GM18870 (cell line): ENCODE measurements around the gene PNPLA2.
A peak's percentile ranks its signal among the peaks of the same experiment; 100 is the strongest.

Experiments
- ATAC-seq: cut with Tn5 transposase; IDR thresholded peaks from one replicate; pipeline ENCODE4 v1.9.1; 2021; ENCODE audit warnings: moderate library complexity; ENCODE audit not compliant: unreplicated experiment

The PNPLA2 gene

DNA sequence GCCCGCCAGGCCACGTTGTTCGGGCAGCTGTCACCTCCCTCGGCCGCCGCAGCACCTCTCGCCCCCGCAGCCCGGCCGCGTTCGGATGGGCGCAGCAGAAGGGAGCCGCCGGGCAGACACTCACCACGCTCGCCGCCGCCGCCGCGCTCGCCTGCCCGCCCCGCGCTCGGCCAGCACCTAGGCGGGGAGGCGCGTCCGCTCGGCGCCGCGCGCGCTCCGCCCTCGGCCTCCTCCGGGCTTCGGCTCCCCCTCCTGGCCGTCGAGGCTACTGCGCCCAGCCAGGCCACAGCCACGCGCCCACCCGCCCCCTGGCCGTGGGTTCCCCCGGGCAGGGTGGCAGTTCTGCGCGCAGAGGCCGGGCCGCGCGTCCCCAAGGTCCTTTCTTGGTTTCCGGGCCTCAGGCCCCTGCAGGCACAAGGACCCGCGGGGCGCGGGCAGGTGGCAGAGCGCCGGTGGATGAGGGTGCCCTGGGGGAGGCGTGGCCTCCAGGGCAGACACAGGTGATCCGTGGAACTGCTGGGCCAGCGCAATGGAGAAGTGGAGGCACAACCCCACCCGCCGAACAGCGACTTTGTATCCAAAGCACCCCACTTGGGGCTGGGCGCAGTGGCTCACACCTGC lies 20.5 kb upstream of the PNPLA2 start, which contains the start of gene SLC25A22:
TSS of gene SLC25A22 (minus strand) at position 189 of the 621 bp plus-strand sequence. CDS start 3,275 bp downstream, outside the sequence.
- no peak for ATAC-seq

DNA sequence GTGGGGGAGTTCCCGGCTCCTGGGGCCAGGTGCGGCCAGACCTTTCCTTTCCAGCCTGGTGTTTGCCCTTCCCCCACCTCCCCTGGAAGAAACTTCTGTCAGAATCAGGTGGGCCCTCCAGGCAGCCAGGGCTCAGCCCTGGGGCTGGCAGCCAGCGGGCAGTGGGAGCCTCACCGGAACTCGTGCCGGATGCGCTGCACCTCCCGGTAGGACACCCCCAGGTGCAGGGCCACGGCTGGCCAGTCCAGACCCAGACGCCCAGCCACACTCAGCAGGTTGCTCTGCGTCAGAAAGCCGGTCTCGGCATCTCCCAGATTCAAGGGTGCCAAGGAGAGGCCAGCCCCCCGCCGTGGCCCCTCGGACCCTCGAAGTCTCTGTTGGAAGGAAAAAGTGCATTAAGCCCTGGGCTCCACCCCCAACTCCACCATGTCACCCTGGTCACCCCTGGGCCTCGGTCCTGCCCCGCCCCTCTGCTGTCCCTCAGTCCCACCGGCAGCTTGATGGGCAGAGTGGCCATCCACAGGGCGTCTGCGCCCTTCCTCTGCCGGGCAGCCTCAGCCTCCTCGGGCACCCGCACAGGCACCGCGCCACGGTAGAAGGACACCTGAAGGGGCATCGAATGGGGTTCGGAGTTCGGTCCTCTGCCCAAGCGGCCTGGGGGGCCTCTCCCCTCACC lies 18.9 kb upstream of the PNPLA2 start:
- ATAC-seq, result no peak

- ATAC-seq, result no peak
These were observed 18.2 kb upstream of the PNPLA2 start for GRCh38 chr11:800473-800872.

DNA sequence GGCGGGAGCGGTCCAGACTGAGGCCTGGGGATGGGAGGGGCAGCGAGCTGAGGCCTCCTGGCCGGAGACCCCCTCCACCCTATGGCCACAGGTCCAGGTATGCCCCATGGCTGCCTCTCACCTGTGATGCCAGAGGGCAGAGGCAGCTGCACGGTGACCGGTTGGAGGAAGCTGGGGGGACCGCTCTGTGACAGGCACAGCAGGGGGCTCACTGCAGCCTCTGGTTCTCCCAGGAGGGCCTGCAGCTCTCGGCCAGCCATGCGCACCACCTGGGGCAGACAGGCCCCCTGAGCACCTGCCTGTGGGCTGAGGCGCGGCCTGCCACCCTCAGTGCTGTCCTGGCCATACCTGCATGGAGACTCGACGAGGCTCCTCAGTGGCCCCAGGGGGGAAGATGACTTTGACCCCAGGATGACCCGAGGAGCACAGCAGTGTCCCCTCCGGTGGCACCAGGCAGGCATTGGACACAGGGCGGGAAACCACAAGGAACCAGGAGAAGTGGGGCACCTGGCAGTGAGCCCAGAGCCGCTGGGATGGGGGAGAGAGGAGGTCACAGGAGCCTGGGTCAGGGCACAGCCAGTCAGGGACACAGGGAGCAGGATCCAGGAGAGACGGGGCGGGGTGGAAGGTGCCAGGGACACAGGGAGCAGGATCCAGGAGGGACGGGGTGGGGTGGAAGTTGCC lies 17.5 kb upstream of the PNPLA2 start:
- no peak for ATAC-seq

DNA sequence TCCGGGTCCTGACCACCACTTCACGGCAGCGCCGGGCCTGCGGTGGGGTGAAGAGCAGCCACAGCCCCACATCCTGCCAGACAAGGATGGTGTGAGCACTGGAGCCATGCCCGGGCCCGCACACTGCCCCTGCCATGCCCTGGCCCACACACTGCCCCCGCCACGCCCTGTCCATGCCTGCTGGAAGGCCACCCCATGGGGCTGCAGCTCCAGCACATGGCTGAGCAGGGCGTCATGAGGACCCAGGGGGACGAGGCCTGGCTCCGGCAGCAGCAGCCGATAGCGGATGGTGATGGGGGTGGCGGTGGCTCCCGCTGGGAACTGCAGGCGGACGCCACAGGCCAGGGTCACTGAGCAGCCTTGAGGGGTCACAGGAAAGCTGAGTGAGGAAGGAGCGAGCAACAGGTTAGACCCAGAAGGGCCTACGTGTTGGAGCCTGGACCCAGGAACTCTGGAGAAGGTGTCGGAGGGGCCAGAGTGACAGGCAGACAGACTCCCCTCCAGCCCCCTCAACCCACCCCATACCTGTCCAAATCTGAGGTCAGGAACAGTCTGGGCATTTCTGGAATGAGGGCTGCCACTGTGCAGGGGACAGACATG lies 16.6 kb upstream of the PNPLA2 start:
- ATAC-seq, result no peak

GRCh38 chr11:802693-803466 lies 15.8 kb upstream of the PNPLA2 start:
- ATAC-seq, result no peak

DNA sequence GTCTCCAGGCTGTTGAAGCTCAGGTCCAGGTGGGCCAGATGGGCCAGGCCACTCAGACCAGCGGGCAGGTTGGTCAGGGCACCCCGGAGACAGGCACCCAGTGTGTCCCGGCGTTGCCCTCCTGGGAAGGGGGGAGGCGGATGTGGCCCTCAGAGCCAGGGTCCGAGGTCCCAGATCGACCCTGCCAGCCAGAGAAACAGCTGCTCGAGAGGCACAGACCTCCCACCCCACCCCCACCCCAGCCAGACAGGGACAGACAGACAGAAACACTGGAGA lies 15.3 kb upstream of the PNPLA2 start:
- ATAC-seq, result no peak

- ATAC-seq, result no peak
These were observed 14.7 kb upstream of the PNPLA2 start for GRCh38 chr11:803770-804598.

- ATAC-seq, result no peak
These were observed 14.1 kb upstream of the PNPLA2 start for GRCh38 chr11:804599-804964.

- no peak for ATAC-seq
These were observed 10.1 kb upstream of the PNPLA2 start for GRCh38 chr11:808427-809286.

DNA sequence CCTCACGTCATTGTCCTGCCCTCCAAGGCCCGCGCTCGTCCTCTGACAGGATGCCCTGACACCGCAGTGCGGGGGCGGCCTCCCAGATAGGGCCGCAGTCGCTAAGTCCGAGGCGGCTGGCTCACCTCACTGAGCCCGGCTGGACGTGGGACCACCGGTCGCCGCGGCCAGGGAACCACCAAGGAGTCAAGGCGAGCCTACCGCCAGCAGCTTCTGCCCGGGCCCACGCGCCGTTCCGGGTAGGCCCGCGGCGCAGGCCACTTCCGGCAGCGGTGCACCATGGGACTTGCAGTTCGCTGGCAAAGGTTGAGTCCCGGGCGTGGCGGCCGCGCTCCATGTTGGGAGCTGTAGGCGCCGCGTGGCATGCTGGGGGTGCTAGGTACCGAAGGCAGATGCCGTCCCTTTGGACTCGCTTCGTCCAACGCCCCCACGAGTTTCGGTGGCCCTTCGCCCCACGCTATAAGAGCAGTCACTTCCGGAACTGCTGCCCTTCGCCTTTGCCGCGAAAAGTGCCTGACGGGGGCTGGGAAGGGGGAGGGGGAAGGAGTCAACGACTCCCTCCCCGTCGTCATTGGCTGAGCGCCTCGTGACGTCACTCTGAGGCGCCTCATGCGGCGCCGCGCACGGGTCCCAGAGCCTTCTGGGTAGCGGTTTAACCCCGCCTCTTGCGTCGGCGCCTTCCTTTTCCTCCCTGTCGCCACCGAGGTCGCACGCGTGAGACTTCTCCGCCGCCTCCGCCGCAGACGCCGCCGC lies 9.3 kb upstream of the PNPLA2 start, which contains the start of gene RPLP2:
TSS of gene RPLP2 (plus strand) at position 681 of the 753 bp plus-strand sequence. CDS start 268 bp downstream, outside the sequence.
- peak; percentile 57 for ATAC-seq

- peak; percentile 7 for ATAC-seq
These were observed 8.6 kb upstream of the PNPLA2 start for GRCh38 chr11:810040-810567.

DNA sequence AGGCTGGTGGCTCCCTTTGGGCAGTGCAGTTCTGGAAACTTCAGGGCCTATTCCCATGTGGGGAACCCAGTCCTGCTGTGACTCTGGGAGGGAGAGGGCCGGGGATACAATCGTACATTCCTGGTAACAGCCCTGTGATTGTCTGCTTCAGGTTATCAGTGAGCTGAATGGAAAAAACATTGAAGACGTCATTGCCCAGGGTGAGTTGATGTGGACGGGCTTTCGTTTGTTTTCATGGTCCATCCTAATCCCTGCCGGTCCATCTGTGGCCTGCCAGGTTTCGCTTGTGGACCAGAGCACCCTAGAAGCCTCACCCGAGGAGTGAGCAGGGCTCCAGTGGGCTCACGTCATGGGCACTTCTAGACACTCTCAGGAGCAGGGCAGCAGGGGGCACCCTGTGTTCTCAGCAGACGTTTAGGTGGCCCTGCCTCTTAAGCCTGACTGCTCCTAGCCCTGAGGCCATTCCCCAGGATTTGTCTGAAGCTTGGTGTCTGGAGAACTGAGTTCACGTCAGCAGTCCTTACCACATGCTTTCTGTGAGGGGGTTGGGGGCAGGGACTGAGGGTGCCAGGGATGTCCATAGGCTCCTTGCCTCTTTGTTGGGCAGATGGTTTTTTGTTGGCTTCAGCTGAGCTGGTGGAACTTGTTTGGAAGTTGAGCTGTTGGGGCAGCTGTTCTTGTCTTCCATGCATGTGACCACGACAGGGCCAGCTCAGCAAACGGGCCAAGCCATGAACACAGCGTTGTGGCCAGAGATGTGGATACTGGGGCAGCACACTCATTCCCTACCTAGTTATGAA lies 7.1 kb upstream of the PNPLA2 start:
- no peak for ATAC-seq

GRCh38 chr11:812390-812789 lies 6.3 kb upstream of the PNPLA2 start:
- no peak for ATAC-seq

GRCh38 chr11:813072-813455 lies 5.7 kb upstream of the PNPLA2 start:
- no peak for ATAC-seq

DNA sequence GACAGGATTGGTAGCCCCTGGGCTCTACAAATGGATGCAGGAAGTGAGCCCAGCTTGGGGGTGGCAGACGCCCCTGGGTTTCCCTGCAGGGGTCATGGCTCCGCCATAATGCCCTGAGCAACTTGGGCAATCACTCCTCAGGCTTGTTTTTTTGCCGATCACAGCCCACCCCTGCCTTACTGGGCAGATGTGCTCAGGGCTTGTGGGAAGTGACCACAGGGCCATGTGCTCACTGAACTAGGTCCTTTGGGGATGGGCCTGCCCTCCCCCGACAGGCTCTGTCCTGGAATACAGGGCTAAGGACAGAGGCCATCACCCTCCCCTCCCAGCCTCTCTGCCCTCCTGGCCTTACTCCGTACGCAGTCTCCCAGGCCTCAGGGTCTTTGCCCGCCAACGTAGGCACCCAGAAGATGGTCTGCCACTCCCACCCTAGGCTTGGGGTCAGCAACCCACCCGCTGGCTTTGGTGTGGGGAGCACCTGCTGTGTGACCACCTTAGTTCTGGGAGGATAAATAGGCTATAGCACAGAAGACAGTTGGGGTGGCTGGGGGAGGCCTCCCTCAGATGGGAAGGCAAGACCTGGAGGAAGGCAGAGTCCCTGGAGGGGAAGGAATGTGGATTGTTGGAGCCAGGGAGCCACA lies 5.1 kb upstream of the PNPLA2 start:
- no peak for ATAC-seq
